GM12878 (cell line): ENCODE measurements around the gene MACROD2. TPM values are rescaled to one million over a fixed set of nuclear protein-coding genes. Genes with fewer than 3 reads are reported as not detected.

Experiments used
- ATAC-seq: fragments of 200-7000 bp; cut with Tn5 transposase; 3 replicates; pipeline ENCODE4 v1.9.1; 2020; ENCODE audit warnings: mild to moderate bottlenecking, moderate library complexity
- BruUV-seq: library from RNA; stranded (reverse); fragments of 400-500 nt; replicated peaks from 2 replicates; lab custom pipeline; 2021; lab: Mats Ljungman, UMichigan
- CTCF ChIA-PET: fragments of 300-600 bp; sonication (Branson Sonifier 250); formaldehyde crosslinking; extraction: SDS; loops from one replicate; lab custom pipeline; 2021; ENCODE audit warnings: inconsistent platforms; lab: Yijun Ruan, JAX
- POLR2A ChIA-PET: fragments of 350-600 bp; formaldehyde crosslinking; extraction: SDS; loops from one replicate; lab custom pipeline; 2021; ENCODE audit warnings: inconsistent platforms; lab: Charles Lee
- RAD21 ChIA-PET: fragments of 300-600 bp; sonication (Branson Sonifier 250); formaldehyde crosslinking; loops from one replicate; lab custom pipeline; 2023; ENCODE audit warnings: antibody characterized with exemption; ENCODE audit not compliant: unreplicated experiment; lab: Charles Lee
- SMC1A ChIA-PET: fragments of 300-600 bp; sonication (Branson Sonifier 250); formaldehyde crosslinking; loops from one replicate; lab custom pipeline; 2023; ENCODE audit not compliant: unreplicated experiment, uncharacterized antibody; lab: Charles Lee
- DNase-seq: peaks from one replicate; pipeline ENCODE4 v3.0.0-alpha.2; 2011; ENCODE audit warnings: low read depth, low spot score
- FAIRE-seq: peaks from 3 replicates; lab custom pipeline; 2011; peaks lifted over from hg19 to GRCh38; lab: Jason Lieb, UNC
- H2AFZ ChIP-seq: 2 replicates; pipeline ENCODE4 v1.6.0; 2011; ENCODE audit warnings: low read depth, low read length, control low read depth; ENCODE audit not compliant: control insufficient read depth
- H3K27ac ChIP-seq: 2 replicates; pipeline ENCODE4 v1.5.1; 2011; ENCODE audit warnings: control low read depth; ENCODE audit not compliant: control insufficient read depth, insufficient read depth
- H3K27me3 ChIP-seq, 2 experiments: replicated peaks in 1 of 2; 2 replicates each; pipeline versions ENCODE4 v1.6.0 to v1.6.1; 2011; ENCODE audit warnings: low read length in 1 of 2; ENCODE audit not compliant: control insufficient read depth in 2 of 2, insufficient read depth in 2 of 2
- H3K36me3 ChIP-seq, 2 experiments: 2 replicates each; pipeline ENCODE4 v1.5.1; 2011; ENCODE audit warnings: low read length in 1 of 2; ENCODE audit not compliant: control insufficient read depth in 2 of 2, insufficient read depth in 2 of 2
- H3K4me1 ChIP-seq: 2 replicates; pipeline ENCODE4 v1.6.1; 2011; ENCODE audit warnings: mild to moderate bottlenecking, low read length, moderate library complexity, mixed read lengths; ENCODE audit not compliant: control insufficient read depth, insufficient read depth
- H3K4me2 ChIP-seq: 2 replicates; pipeline ENCODE4 v1.6.0; 2011; ENCODE audit warnings: control low read depth; ENCODE audit not compliant: control insufficient read depth, insufficient read depth
- H3K4me3 ChIP-seq: fragments of 200-600 bp; sonication (generic); 2 replicates; pipeline ENCODE4 v1.5.1; 2016
- H3K79me2 ChIP-seq: 2 replicates; pipeline ENCODE4 v1.6.0; 2011; ENCODE audit warnings: low read length; ENCODE audit not compliant: control insufficient read depth, insufficient read depth
- H3K9ac ChIP-seq: 2 replicates; pipeline ENCODE4 v1.8.0; 2011; ENCODE audit warnings: low read length, control low read depth, mixed read lengths; ENCODE audit not compliant: control insufficient read depth, insufficient read depth
- H3K9me3 ChIP-seq: replicated peaks from 3 replicates; pipeline ENCODE4 v1.5.1; 2011; ENCODE audit warnings: mild to moderate bottlenecking, low read length; ENCODE audit not compliant: control insufficient read depth, insufficient read depth
- H4K20me1 ChIP-seq: 2 replicates; pipeline ENCODE4 v1.6.0; 2011; ENCODE audit not compliant: control insufficient read depth, insufficient read depth
- BCL11A ChIP-seq: IDR thresholded peaks from 2 replicates; pipeline ENCODE4 v1.6.1; 2011; ENCODE audit warnings: low read depth, low read length
- CBFB ChIP-seq: IDR thresholded peaks from 2 replicates; pipeline ENCODE4 v1.6.1; 2016; ENCODE audit warnings: antibody characterized with exemption, low read depth
- CREB1 ChIP-seq: IDR thresholded peaks from 2 replicates; pipeline ENCODE4 v1.6.1; 2012; ENCODE audit warnings: low read depth, mild to moderate bottlenecking, inconsistent platforms
- HDAC2 ChIP-seq: fragments of 200-600 bp; sonication (generic); IDR thresholded peaks from 2 replicates; pipeline ENCODE4 v1.6.1; 2017
- MEF2B ChIP-seq: fragments of 450-650 bp; IDR thresholded peaks from 2 replicates; pipeline ENCODE4 v1.6.1; 2018; ENCODE audit warnings: mild to moderate bottlenecking, moderate library complexity; ENCODE audit not compliant: partially characterized antibody, poor library complexity, severe bottlenecking
- RAD21 ChIP-seq: IDR thresholded peaks from 2 replicates; pipeline ENCODE4 v1.6.1; 2011; ENCODE audit warnings: mild to moderate bottlenecking, low read depth, low read length, moderate library complexity; ENCODE audit not compliant: insufficient read depth
- RBBP5 ChIP-seq: fragments of 200-600 bp; sonication (generic); conservative IDR thresholded peaks from 2 replicates; pipeline ENCODE4 v1.6.1; 2016
- RUNX3 ChIP-seq: IDR thresholded peaks from 2 replicates; pipeline ENCODE4 v1.6.1; 2012; ENCODE audit warnings: low read length, inconsistent platforms
- SMC3 ChIP-seq: IDR thresholded peaks from 2 replicates; pipeline ENCODE4 v1.6.1; 2011; ENCODE audit warnings: low read length, improper control_type of control experiment, borderline replicate concordance
- YBX1 ChIP-seq: fragments of 450-650 bp; IDR thresholded peaks from 2 replicates; pipeline ENCODE4 v1.6.1; 2016; ENCODE audit warnings: antibody characterized with exemption
- YY1 ChIP-seq: IDR thresholded peaks from 2 replicates; pipeline ENCODE4 v1.6.1; 2011; ENCODE audit warnings: low read depth, mild to moderate bottlenecking, low read length
- ZNF207 ChIP-seq: fragments of 450-650 bp; IDR thresholded peaks from 2 replicates; pipeline ENCODE4 v1.6.1; 2014; ENCODE audit warnings: antibody characterized with exemption, mild to moderate bottlenecking, borderline replicate concordance
- WGBS: methylation state at CpG from one replicate; pipeline ENCODE4 v1.1.6; 2016; ENCODE audit warnings: low lambda C conversion rate; ENCODE audit not compliant: insufficient replicate concordance, insufficient coverage; ENCODE audit errors: missing lambda C conversion rate; 5-methylcytosine and 5-hydroxymethylcytosine counted together
- in situ Hi-C: fragments of 300-500 bp; cut with MboI; formaldehyde crosslinking; loops from 9 replicates; pipeline ENCODE4 v1.14.3; 2018; ENCODE audit warnings: mixed read lengths
- intact Hi-C: fragments of 100-400 bp; cut with micrococcal nuclease; formaldehyde crosslinking; loops from one replicate; pipeline ENCODE4 v1.14.2; 2022; ENCODE audit not compliant: unreplicated experiment
- polyA plus RNA-seq, 11 experiments: library from polyadenylated mRNA; depleted of rRNA in 4 of 11; unstranded in 6 of 11; stranded (reverse) in 5 of 11; fragments of >200 nt; fragmentation: Nextera tagmentation in 4 of 11; fragmentation: Illumina TruSeq in 1 of 11; extraction: Ambion mirVana in 4 of 11; extraction: Trizol in 1 of 11; gene quantifications; 1 replicate in 1 of 11; 2 replicates in 10 of 11; pipeline versions ENCODE4 v1.2.1 to v1.2.3, GENCODE V29; 2011 to 2016; ENCODE audit warnings: inconsistent platforms in 2 of 11, missing spikeins in 2 of 11, low read depth in 1 of 11
- total RNA-seq, 4 experiments: library from RNA; depleted of rRNA in 3 of 4; stranded (reverse); fragments of >200 nt in 3 of 4; fragmentation: Illumina TruSeq in 1 of 4; extraction: Trizol in 1 of 4; gene quantifications; 2 replicates each; pipeline versions ENCODE4 v1.2.1 to v1.2.3, GENCODE V29; 2013 to 2021
- TF ChIP-seq, protein P1 (sequence below): fragments of 450-650 bp; IDR thresholded peaks from 2 replicates; pipeline ENCODE4 v1.6.1; 2017; ENCODE audit warnings: mild to moderate bottlenecking, moderate library complexity
- TF ChIP-seq, protein P2 (sequence below): fragments of 450-650 bp; IDR thresholded peaks from 2 replicates; pipeline ENCODE4 v1.6.1; 2014; ENCODE audit warnings: mild to moderate bottlenecking
- TF ChIP-seq, protein P3 (sequence below): fragments of 450-650 bp; IDR thresholded peaks from 2 replicates; pipeline ENCODE4 v1.6.1; 2016; ENCODE audit warnings: mild to moderate bottlenecking, moderate library complexity, borderline replicate concordance
- TF ChIP-seq, protein P4 (sequence below): fragments of 150-350 bp; IDR thresholded peaks from 2 replicates; pipeline ENCODE4 v1.6.1; 2014; ENCODE audit warnings: mild to moderate bottlenecking, low read depth, low read length

The MACROD2 gene
- total and polyA plus RNA-seq, 10 of the 15 experiments (the other 5 are each of a cell fraction or from before 2014, with no cell fraction given), result 1.1 to 21.5 (median 2.2) TPM

DNA sequence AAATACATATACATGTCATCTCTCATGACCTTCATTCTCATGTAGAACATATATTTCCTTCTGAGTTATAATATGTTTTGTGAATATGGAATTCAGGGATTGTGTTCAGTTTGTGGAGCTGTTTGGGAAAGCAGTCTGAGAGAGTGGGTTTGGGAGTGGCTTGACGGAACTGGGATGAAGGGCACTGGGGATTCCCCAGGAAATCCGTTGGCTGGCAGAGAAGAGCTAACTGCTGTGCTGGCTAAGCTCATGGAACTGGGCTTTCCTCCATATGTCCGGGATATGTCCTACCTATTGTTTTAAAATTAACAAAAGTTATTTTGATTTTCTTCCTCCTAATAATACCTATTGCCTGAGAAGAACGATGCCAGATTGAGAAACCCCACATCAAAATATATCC is 701.6 kb downstream of the MACROD2 start:
- no peak for FAIRE-seq
- Histone ChIP-seq H3K4me3 (no peak overlapping the region), H3K36me3 (no peaks in the 10 kb centered on the region), H2AFZ (no peak overlapping the region), H3K79me2 (no peaks in the 10 kb centered on the region), H3K9me3 (no peaks in the 10 kb centered on the region; the same call in 2 of the 3 replicates), H3K4me1 (peaks cover 3% of the 10 kb centered on the region; the same call in 1 of the 2 replicates), H3K9ac (no peak overlapping the region), H3K27me3 (no peaks in the 10 kb centered on the region), H3K27ac (no peak overlapping the region), H4K20me1 (no peaks in the 10 kb centered on the region), H3K4me2 (no peak overlapping the region)
- no peak for ATAC-seq
- intact Hi-C loops (no loop called here), in situ Hi-C loops (no loop called here)
- no TSS peak for BruUV-seq
- 8% methylated on average over 4 of the region's 4 CpGs for WGBS
- CTCF ChIA-PET, result no interaction called here
- RAD21 ChIA-PET, result no interaction called here
- SMC1A ChIA-PET, result interaction anchor here (1.0 to 1.7 kb wide), 4 partner anchors 11 to 24 kb away, joined by 3 to 5 read pairs (median 4); no protein-coding TSS in a partner anchor
- POLR2A ChIA-PET, result no interaction called here
- DNase-seq, result no peak
- TF ChIP-seq BCL11A (no peak), YBX1 (no peak), RUNX3 (no peak), CREB1 (no peak), RAD21 (no peak), YY1 (no peak), ZNF207 (no peak), MEF2B (no peak), HDAC2 (no peak), RBBP5 (no peak), CBFB (no peak), SMC3 (no peak)
- TF ChIP-seq, protein P1, sequence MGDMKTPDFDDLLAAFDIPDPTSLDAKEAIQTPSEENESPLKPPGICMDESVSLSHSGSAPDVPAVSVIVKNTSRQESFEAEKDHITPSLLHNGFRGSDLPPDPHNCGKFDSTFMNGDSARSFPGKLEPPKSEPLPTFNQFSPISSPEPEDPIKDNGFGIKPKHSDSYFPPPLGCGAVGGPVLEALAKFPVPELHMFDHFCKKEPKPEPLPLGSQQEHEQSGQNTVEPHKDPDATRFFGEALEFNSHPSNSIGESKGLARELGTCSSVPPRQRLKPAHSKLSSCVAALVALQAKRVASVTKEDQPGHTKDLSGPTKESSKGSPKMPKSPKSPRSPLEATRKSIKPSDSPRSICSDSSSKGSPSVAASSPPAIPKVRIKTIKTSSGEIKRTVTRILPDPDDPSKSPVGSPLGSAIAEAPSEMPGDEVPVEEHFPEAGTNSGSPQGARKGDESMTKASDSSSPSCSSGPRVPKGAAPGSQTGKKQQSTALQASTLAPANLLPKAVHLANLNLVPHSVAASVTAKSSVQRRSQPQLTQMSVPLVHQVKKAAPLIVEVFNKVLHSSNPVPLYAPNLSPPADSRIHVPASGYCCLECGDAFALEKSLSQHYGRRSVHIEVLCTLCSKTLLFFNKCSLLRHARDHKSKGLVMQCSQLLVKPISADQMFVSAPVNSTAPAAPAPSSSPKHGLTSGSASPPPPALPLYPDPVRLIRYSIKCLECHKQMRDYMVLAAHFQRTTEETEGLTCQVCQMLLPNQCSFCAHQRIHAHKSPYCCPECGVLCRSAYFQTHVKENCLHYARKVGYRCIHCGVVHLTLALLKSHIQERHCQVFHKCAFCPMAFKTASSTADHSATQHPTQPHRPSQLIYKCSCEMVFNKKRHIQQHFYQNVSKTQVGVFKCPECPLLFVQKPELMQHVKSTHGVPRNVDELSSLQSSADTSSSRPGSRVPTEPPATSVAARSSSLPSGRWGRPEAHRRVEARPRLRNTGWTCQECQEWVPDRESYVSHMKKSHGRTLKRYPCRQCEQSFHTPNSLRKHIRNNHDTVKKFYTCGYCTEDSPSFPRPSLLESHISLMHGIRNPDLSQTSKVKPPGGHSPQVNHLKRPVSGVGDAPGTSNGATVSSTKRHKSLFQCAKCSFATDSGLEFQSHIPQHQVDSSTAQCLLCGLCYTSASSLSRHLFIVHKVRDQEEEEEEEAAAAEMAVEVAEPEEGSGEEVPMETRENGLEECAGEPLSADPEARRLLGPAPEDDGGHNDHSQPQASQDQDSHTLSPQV, result no peak
- TF ChIP-seq, protein P2, sequence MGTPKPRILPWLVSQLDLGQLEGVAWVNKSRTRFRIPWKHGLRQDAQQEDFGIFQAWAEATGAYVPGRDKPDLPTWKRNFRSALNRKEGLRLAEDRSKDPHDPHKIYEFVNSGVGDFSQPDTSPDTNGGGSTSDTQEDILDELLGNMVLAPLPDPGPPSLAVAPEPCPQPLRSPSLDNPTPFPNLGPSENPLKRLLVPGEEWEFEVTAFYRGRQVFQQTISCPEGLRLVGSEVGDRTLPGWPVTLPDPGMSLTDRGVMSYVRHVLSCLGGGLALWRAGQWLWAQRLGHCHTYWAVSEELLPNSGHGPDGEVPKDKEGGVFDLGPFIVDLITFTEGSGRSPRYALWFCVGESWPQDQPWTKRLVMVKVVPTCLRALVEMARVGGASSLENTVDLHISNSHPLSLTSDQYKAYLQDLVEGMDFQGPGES, result no peak
- TF ChIP-seq, protein P3, sequence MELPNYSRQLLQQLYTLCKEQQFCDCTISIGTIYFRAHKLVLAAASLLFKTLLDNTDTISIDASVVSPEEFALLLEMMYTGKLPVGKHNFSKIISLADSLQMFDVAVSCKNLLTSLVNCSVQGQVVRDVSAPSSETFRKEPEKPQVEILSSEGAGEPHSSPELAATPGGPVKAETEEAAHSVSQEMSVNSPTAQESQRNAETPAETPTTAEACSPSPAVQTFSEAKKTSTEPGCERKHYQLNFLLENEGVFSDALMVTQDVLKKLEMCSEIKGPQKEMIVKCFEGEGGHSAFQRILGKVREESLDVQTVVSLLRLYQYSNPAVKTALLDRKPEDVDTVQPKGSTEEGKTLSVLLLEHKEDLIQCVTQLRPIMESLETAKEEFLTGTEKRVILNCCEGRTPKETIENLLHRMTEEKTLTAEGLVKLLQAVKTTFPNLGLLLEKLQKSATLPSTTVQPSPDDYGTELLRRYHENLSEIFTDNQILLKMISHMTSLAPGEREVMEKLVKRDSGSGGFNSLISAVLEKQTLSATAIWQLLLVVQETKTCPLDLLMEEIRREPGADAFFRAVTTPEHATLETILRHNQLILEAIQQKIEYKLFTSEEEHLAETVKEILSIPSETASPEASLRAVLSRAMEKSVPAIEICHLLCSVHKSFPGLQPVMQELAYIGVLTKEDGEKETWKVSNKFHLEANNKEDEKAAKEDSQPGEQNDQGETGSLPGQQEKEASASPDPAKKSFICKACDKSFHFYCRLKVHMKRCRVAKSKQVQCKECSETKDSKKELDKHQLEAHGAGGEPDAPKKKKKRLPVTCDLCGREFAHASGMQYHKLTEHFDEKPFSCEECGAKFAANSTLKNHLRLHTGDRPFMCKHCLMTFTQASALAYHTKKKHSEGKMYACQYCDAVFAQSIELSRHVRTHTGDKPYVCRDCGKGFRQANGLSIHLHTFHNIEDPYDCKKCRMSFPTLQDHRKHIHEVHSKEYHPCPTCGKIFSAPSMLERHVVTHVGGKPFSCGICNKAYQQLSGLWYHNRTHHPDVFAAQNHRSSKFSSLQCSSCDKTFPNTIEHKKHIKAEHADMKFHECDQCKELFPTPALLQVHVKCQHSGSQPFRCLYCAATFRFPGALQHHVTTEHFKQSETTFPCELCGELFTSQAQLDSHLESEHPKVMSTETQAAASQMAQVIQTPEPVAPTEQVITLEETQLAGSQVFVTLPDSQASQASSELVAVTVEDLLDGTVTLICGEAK, result no peak
- TF ChIP-seq, protein P4, sequence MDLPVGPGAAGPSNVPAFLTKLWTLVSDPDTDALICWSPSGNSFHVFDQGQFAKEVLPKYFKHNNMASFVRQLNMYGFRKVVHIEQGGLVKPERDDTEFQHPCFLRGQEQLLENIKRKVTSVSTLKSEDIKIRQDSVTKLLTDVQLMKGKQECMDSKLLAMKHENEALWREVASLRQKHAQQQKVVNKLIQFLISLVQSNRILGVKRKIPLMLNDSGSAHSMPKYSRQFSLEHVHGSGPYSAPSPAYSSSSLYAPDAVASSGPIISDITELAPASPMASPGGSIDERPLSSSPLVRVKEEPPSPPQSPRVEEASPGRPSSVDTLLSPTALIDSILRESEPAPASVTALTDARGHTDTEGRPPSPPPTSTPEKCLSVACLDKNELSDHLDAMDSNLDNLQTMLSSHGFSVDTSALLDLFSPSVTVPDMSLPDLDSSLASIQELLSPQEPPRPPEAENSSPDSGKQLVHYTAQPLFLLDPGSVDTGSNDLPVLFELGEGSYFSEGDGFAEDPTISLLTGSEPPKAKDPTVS, result no peak
